GM18951 (cell line): Measurements from ENCODE around the gene SOCS2.
"Not testable (repeated sequence)": the region's sequence is repeated elsewhere in the genome, so short reads cannot be mapped to it uniquely, and the experiment has no call there.

Experiments
- POLR2A ChIP-seq: IDR thresholded peaks from 4 replicates; pipeline ENCODE4 v1.6.1; 2011; ENCODE audit warnings: mild to moderate bottlenecking; ENCODE audit not compliant: insufficient read length, insufficient read depth; ENCODE audit errors: extremely low read depth
- in situ Hi-C: fragments of 300-500 bp; cut with MboI; formaldehyde crosslinking; loops from one replicate; pipeline ENCODE4 v1.12.0; 2022; ENCODE audit warnings: low sequenced_read_pairs, mixed read lengths, inconsistent platforms; ENCODE audit not compliant: unreplicated experiment

Gene SOCS2

DNA sequence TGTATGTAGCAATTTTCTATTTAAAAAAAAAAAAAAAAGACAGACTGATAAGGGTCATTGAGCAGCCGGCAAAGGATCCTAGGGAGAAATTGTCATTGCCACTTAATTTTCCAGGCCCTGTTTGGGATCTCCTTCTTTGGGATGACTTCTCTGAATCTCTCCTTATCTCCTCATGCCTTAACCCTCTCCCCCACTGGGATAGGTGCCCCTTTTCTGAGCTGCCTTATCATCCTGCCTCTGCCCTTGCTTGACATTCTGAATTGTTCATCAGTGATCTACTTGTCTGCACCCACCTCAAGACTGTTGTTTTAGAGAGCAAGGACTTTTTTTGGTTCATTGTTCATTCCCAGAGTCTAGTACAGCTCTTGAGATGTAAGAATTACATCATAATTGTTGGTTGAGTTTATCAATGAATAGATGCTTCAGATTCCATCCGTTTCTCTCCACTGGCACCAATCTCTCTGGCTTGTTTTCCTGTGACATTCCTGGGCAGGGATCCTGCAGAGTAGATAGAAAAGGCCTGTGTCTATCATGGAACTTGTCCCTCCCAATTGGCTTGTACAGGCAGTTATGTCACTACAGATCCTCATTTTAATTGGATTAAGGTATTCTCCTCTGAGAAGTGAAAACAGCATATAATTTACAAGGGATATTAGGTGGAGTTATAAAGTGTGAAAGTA is 42.6 kb downstream of the SOCS2 start:
- no peak for TF ChIP-seq POLR2A
- in situ Hi-C loops: no loop called here

DNA sequence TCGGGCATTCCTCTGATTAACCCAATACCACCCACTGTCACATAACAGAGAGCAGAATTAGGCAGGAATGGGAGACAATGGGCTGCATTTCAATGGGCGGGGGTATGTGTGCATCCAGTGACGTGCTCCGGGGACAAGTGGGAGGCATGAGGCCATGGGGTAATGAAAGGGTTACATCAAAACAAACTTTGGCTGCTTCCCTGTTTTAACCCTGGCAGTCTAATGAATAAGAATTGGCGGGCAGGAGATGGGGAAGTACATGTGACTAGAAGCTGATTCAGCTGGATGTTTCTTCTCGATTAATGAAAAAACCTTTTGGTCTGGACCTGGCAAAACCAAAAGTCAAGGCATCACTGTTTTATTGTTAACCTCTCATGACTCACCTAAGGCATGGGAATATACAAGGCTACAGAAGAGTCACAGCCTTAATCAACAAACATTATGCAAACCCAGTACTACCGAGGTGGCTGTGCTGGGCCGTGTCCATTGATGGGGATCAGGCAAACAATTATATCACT is 44.2 kb downstream of the SOCS2 start:
- no peak for TF ChIP-seq POLR2A
- in situ Hi-C loops: no loop called here

DNA sequence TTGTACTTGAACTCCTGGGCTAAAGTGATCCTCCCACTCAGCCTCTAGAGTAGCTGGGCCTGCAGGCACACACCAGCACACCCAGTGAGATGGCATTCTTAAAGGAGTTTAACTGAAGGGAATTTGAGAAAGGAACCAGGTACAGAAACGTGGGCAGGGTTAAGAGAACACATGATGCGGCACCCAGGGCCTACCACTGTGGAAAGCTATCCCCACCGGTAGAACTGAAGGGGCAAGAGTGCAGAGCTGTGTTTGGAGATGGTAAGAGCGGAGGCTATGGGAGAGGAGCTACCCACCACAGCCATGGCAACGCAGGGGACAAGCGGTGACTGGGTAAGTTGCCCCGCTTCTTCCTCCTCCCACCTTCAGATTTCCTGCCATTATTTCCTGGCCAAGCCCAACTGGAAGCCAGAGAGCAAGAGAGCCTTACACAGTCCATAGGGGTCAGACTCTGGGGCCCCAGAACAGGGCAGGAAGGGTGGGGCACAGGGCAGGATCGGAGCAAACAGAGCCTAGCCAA is 46.5 kb downstream of the SOCS2 start:
- in situ Hi-C loops: no loop called here
- no peak for TF ChIP-seq POLR2A

DNA sequence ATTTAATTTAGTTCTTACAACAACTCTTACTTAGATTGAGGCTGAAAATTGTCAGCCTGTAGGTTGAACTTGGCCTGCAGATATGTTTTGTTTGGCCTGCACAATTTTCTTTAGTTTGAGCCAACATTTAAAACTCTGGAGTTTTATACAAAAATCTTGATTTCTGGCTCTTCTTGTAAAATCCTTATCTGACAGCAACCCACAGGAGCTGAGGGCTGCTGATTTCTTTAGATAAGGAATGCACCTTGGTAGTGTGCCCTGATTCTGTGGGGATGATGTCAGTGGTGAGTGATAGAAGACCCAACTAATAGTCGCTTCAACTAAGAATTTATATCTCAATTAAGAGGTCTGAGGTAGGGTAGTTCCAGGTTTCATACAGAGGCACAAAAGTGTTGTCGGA is 49.5 kb downstream of the SOCS2 start:
- in situ Hi-C loops: no loop called here
- TF ChIP-seq POLR2A: no peak

DNA sequence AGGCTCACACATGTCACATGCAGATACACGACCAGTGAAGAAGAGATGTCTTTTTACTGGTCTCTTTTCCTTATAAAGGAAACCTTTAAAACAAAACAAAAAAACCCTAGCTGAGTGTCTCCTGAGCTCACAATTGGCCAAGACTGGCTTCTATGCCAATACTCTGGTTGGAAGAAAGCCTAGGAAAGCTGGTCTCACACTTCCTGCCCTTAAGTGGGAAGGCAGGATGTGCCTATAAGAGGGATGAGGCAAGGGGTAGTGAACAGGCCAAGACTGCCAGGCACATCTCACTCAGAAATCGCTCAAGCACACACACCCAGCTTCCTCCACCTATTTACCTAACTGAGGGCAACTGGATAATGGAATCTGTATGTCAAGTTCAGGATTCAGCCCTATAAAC is 50.0 kb downstream of the SOCS2 start:
- in situ Hi-C loops: no loop called here
- TF ChIP-seq POLR2A: no peak

DNA sequence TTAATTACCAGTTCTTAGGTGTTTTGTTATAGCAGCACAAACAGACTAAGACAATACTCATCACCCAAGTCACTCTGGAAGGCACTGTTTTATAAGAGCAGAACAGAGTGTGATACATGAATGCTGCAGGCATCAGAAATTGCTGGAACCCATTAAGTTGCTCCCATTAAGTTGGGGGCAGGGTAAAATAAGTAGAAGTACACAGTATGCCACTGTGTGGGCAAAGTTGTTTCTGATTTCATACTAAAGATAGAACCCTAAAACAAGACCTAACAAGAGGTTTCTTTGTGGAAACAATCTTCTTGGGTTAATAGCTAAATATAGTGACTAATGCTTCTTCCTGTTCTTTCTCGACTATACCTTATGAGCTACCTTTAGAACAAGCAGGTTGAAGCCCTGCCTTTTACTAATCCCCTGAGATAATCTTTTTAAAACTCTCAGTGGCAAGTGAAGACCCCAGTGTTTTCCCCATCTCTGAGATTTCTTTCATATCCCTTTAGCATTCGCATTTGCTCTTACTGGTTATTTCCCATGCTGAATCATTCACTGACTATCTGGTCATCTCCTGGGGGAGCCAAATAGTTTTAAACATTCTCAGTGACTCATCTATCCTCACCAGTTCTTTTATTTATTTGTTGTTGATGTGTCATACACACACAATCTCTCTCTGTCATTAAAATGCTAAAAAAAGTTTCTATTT is 52.3 kb downstream of the SOCS2 start:
- in situ Hi-C loops: no loop called here
- no peak for TF ChIP-seq POLR2A

DNA sequence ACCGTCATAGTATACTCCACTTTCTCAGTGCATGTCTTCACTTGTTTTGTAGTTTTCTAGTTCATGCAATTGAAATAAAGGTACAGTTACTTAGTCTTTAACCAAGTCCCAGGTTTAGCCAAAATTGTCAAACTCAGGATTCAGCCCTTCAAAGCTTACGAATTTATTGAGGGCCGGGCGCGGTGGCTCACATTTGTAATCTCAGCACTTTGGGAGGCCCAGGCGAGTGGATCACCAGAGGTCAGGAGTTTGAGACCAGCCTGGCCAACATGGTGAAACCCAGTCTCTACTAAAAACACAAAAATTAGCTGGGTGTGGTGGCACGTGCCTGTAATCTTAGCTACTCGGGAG is 52.8 kb downstream of the SOCS2 start:
- in situ Hi-C loops: not testable (repeated sequence)

DNA sequence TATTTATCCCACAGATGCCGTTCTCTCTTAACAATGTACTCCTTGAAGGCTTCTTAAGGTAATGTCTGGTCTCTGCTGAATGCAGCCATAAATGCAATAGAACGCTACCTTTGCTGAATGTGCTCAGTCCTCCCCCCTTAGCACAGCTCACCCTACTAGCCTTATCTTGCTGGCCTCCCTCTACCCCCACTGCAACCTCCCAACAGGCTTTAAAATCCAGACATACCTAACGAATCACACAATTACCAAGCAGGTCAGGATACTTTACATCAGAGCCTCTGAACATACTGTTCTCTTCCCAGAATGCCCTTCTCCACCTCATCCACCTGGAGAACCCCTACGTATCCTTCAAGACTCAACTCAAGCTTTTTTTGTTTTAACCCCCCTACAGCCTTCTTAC is 53.7 kb downstream of the SOCS2 start:
- in situ Hi-C loops: no loop called here

More for the DNA sequence above, 53.7 kb downstream of the SOCS2 start:
- no peak for TF ChIP-seq POLR2A
